NCI-H2171 treated with DMSO at 0.1 percent for 48 hours (cell line): ENCODE data around the gene POU3F2.

Source experiments
- DNase-seq: peaks from one replicate; lab custom pipeline; 2025; lab: John Stamatoyannopoulos, UW

Gene POU3F2

DNA sequence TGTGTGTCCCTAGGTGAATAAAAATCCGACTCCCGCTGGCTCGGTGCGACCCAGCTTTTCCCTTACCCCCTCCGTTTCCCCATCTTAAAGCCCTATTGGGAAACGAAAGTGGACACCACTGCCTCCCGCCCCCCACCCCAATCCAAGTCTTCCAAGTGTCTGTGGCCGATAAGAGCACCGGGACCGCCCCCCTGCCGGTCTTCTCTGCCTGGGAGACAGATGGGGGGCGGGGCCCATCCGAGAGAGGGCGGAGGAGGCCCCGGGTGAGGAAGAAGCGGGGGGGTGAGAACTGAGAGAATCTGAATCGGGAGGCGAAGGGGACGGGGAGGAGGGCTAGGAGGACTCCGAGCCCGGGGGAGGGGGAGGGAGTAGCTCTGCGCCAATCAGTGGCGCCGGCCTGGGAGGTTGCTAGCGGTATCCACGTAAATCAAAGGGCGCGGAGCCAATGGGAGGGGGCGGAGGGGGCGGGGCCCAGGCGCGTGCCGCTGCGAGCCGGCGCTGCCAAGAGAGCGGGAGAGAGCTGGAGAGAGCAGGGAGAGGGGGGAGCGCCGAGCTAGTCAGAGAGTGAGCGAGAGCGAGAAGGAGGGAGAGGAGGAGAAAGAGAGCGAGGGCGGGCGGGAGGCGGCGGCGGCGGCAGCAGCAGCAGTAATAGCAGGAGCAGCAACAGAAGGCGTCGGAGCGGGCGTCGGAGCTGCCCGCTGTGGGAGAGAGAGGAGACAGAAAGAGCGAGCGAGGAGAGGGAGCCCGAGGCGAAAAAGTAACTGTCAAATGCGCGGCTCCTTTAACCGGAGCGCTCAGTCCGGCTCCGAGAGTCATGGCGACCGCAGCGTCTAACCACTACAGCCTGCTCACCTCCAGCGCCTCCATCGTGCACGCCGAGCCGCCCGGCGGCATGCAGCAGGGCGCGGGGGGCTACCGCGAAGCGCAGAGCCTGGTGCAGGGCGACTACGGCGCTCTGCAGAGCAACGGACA lies at the start of gene POU3F2:
Gene POU3F2 (plus strand): TSS at position 515 of the 972 bp plus-strand sequence. CDS start 300 bp downstream, at position 815.
- DNase-seq = peak; percentile 96

DNA sequence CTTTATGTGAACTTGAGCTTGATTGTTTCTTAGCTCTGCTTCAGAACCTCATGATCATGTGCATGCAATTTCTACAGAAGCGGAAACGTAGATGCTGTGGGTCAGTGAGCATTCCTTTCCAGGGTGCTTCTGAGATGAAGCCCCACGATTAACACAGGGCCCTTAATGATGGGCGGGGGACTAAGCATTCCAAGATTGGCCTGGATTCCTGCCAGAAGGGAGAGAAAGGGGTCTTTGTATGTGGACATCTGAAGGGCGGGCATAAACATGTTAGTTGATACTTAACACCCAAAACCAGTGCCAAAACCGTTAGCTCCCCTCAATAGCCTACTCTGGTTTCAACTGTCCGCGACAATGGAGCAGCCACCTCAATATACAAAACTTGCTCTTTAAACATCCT lies 46.9 kb upstream of the POU3F2 start:
- DNase-seq = peak; percentile 12

DNA sequence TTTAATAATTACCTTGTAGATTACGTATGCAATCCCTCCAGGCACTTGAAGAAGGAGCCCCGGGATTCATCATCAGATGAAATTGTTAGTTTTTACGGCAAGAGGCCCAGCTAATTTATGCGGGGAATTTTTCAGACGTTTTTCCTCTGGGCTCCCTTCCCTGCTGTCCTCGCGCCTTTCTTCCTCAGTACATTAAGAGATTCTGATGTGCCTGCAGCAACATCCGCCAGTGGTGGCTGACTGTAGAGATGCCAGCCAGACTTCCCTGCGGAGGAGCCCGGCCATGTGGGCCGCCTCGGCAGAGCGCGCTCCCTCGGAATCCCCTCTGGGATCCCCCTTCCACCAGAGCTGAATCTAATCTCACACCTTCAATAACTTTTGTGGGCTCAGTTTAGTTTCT lies 46.4 kb upstream of the POU3F2 start:
- no peak for DNase-seq

DNA sequence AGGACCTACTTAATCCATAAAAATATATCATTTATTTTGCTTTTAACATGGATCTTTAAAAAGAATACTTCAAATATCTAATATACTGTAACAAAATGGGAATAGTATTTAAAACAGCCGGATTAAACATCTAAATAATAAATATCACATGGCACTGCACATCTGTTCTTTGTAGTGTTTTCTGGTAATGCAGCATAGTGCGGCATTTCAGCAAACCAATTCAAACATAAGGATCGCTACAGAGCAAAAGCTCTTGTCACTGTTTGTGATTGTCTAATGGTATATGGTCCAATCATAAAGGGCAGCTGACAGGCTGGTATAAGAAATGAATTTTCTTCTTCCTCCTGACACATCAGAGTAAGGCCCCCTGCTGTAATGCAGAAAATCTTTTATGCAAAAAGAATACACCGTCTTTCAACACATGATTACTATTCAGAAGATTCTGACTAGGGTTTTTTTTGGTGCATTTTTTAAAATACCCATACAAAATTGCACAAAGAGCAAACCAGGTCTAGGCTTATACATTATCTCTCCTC lies 40.0 kb upstream of the POU3F2 start:
- DNase-seq = no peak

GRCh38 chr6:98797217-98797994 lies 37.0 kb upstream of the POU3F2 start:
- no peak for DNase-seq

DNA sequence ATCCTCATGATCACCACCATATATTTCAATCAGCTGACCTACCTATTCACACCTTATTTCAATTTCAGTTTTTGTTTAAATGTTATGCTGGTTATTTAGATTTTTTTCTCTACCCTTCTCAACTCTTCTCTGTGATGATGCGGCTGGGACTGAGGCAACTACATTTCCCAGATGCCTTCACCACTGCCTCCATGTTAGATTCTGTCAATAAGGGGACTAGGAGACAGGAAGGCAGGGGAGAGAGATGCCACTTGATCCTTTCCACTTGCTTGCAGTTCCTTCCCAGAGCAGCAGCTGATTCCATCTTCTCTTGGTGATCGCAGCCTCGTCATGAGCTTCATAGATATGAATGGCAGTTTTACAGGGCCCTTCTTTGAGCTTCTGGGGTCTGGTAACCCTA lies 33.5 kb upstream of the POU3F2 start:
- peak; percentile 44 for DNase-seq

- no peak for DNase-seq
Observed at GRCh38 chr6:98808541-98809210, 25.7 kb upstream of the POU3F2 start.

DNA sequence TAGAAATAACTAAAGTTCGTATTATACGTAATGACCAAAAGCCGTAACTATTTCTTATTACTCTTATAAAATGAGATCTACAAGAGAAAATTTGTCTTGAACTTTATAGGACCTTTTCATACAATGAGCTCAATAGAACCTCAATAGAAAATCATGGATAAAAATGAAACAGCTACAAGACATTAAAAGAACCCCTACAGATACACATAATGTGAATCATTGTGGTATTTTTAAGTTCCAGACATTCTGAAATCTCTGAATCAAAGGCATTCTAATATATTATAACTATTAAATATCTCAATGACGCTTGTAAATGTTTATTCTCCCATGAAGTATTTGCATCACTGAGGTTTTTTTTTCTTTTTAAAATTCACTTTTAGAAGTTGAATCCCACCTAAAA lies 22.2 kb upstream of the POU3F2 start:
- no peak for DNase-seq

DNA sequence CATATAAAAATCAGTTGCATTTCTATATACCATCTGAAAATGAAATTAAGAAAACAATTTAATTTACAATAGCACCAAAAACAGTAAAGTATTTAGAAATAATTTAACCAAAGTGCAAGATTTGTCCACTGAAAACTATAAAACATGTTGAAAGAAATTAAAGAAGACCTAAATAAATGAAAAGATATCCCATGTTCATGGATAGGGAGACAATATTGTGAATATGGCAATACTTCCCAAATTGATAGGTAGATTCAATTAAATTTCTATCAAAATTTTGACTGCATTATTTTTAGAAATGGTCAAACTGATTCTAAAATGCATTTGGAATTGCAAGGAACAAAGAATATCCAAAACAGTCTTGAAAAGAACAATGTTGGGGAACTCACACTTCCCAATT lies 17.6 kb upstream of the POU3F2 start:
- DNase-seq = no peak

DNA sequence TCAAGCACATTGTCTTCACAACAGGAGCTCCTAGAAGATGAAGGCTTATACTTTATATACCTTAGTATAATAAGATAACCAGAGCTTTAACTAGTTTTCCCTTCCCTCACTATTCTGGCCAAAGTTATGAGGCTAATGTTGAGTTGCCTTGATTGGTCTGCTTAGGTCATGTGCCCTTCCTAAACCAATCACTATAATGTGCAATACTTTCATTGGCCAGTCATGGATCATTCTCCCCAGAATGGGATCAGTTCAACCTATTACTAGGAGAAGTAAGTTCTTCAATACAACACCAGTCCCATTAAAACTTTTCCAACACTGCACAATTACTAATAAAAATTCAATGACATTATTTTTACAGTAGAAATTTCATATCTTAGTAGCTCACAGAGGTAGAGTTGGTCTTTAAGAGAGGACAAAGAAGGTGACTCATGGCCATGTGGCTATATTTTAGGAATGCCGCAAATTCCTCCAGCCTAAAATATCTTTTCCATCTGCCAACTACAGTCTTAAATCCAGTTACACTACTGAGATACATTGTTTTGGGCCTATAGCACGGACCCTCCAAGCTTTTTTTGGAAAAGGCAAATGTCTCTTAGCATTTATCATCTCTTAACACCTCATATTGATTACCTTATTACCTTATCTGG lies 12.5 kb upstream of the POU3F2 start:
- no peak for DNase-seq

DNA sequence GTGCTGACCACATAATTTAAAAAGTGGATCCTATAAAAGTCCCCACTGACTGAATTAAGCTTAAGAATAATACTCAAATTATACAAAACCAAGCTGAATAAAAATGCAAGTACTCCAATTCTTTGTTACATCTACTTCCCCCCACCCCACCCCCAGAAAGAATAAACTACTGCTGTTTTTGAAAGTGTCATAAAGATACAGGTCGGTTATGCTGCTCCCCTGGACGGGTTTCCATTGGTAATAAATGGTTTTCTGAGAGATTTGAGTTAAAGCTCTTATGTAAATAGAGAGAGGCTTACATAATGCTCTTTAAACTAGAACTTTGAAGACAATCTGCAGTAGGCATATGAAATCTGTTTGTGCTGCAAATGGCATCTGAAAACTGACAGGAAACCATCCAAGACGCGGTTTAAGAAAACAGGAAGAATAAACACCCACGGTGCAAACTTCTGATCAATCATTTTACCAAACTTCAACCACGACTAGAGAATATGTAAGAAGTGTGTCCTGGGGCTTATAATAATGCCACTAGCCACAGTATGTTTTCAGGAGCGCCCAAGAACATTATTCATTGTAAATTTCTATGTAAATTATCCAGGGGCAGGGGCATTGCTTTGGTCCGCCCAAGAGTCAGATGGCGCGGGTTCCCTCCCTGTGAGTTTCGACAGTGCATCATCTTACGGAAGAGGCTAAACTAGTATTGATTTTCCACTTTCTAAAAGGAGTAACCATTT lies 10.8 kb upstream of the POU3F2 start:
- no peak for DNase-seq

DNA sequence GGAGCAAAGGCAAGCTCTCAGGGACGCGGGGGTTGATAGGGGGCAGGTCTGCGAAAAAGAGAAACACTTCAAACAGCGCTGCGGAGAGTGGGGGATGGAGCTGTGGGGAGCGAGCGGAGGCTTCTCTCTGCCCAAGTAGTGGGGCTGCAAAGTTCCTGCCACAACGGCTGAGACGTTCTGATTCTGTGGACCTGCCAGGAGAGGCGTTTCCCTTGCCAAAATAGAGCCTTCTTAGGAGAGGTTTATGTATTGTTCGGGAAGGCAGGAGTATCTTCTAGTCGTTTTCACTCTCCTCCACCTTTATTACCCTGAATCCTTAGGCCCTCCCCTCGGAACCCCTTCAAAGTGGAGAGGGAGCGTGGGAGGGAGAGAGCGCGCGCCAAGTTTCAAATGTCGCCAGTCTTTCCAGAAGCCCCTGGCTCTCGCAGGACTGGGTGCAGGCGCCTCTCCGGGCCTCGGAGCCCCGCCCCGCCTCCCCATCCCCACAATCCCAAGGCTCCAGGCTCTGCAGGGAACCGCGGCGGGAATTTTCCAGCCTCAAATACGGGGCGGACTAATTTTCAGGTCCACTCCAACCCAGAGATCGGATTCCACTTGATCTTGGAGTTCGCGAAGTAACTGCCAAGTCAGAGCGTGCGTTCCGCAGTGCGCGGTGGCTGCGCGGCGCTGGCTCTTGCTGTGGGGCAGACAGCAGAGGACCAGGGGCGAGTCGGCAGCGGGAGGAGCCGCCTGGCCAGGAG lies 10.0 kb upstream of the POU3F2 start:
- no peak for DNase-seq

DNA sequence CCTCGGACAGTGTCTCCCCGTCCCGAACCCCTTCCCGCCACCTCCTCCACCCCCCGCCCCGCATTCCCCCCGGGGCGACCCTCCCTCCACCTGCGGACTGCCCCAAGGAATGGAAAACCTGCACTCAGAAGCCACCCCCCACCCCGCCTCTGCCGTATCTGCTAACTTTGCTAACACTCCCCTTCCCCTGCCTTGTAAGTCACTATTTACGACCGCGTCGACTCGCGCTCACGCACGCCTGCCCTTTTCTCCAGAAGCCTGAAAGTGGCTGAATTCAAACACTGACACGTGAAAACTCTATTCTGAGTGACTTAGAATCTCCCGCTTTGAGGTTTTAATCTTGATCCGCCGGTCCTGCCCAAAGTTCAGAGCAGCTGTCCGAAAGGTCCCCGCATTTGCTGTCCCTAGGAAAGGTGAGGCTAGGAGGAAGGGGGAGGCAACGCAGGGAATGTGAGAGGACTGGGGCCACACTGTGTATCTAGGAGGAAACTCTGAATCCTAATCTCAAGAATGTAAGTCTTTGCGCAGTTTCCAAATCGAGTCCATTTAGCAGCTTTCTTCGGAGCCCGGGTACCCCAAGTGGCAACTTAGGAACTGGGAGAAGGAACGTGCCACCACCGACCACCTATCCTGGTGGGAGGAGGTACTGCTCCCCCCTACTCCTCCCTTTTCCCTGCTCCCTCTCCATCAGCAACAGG lies 9.3 kb upstream of the POU3F2 start:
- no peak for DNase-seq

GRCh38 chr6:98825600-98826230 lies 8.7 kb upstream of the POU3F2 start:
- DNase-seq = no peak

GRCh38 chr6:98827295-98828159 lies 6.8 kb upstream of the POU3F2 start:
- DNase-seq = no peak

DNA sequence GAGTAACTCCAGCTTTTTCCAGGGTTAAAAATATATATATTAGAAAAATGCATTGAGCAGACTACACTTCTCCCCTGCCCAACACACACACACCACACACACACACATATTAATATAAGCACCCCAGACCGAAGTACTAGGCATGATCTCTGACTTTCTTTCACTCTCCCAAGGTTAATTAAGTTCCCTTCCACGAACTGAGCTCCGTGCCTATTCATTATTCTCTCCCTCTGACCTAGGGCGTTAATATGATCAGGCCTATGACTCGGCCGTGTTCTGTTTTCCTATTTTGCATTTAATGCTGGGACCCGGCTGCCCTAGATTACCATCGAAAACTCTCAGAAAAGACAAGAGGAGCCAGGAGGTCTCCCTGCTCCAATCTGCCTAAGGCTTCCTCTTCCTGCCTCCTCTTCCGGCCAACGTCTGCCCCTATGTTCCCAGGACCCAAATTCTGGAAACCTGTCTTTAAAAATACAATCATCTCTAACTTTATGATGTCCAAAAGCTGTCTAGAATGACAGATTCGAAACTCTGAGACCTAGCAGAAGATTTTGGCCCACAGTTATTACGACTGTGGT lies 6.1 kb upstream of the POU3F2 start:
- DNase-seq = no peak

GRCh38 chr6:98828941-98829411 lies 5.4 kb upstream of the POU3F2 start:
- DNase-seq = no peak

- DNase-seq = no peak
Observed at GRCh38 chr6:98830146-98830545, 4.2 kb upstream of the POU3F2 start.
